ENCODE data around the gene COX17. TPM values are rescaled to one million over a fixed set of nuclear protein-coding genes. Genes with fewer than 3 reads are reported as not detected.

The COX17 gene, protein sequence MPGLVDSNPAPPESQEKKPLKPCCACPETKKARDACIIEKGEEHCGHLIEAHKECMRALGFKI
- 54.4 TPM for total RNA-seq
- long read RNA-seq, transcript COX17-201 (3 exons, 684 nt), result major isoform, 41 of 48 reads
- long read RNA-seq, partial matches to known transcripts, result 1 of 48 reads
- long read RNA-seq, other reads (novel, unspliced or antisense), result 4 of 48 reads

DNA sequence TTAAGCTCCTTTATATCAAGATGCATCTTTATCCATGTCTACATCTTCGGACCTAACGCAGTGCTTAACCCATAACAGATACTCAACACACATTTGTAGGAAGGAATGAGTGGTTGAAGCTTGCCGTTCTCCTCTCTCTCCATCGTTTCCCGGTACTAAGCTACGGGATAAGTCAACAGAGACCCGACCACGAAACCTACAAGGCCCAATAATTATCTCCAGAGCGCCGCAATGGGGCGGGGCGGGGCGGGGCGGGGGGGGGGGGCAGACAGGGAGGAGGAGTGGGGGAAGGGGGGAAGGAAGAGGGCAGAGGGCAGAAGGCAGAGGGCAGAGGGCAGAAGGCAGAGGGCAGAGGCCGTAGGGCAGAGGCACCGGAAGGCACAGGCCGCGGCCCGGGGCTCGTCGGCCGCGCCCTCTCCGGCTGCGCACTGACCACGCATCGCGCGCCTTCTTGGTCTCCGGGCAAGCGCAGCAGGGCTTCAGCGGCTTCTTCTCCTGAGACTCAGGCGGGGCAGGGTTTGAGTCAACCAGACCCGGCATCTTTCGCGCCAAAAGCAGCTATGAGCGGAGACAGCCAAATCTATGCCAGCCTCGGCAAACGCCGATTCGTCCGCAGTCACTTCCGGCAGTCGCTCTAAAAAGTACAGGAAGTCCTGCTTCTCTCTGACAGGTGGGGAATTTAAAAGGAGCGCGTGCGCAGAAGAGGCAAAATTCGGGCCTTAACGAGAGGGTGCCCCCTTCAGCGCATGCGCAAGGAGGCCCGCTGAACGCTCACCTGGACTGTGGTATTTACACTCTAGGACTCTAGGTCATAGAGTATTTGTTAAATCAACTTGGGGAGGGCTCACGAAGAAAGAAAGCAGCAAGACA is at the start of gene COX17:
Gene COX17 (minus strand): TSS at position 636 of the 870 bp plus-strand sequence. CDS start 96 bp downstream, at position 540.
- TF ChIP-seq, protein P1, sequence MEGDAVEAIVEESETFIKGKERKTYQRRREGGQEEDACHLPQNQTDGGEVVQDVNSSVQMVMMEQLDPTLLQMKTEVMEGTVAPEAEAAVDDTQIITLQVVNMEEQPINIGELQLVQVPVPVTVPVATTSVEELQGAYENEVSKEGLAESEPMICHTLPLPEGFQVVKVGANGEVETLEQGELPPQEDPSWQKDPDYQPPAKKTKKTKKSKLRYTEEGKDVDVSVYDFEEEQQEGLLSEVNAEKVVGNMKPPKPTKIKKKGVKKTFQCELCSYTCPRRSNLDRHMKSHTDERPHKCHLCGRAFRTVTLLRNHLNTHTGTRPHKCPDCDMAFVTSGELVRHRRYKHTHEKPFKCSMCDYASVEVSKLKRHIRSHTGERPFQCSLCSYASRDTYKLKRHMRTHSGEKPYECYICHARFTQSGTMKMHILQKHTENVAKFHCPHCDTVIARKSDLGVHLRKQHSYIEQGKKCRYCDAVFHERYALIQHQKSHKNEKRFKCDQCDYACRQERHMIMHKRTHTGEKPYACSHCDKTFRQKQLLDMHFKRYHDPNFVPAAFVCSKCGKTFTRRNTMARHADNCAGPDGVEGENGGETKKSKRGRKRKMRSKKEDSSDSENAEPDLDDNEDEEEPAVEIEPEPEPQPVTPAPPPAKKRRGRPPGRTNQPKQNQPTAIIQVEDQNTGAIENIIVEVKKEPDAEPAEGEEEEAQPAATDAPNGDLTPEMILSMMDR (IDR thresholded peaks at IDR 0.05), result no peak
- intact Hi-C loops (cut with DNase I), result no loop called here
- H3K4me3 ChIP-seq, result peak within 1 kb of the TSS; percentile 65

DNA sequence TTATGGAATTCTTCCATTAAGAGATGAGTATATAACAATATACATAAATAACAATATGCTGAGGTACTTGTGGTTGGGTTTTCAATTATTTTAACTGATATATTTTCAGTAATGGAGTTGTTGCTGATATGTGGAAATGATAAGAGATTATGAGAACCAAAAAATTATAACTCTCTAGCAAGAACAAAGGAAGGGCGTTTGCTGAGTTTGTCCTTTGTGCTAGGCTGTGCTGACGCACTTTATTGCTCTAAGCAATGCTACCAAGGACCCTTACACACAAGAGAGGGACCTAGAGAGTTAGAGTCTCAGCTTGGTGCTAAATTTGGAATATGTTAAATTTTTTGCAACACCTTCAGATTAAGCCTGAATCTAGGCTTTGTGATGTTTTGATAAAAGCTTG is 49.7 kb upstream of the COX17 start:
- peak in 1 of 2 donors; percentile 29 for ATAC-seq
- Histone ChIP-seq H3K27me3 (ENCODE audit: low read depth) (no peaks in the 10 kb centered on the region), H3K4me1 (no peaks in the 10 kb centered on the region), H3K27ac (peak overlapping the region; percentile 18), H3K9me3 (no peaks in the 10 kb centered on the region), H3K36me3 (no peaks in the 10 kb centered on the region), H3K4me3 (no peak overlapping the region)
- no peak for DNase-seq
- intact Hi-C loops (cut with DNase I), result no loop called here
- TF ChIP-seq, protein P1 (IDR thresholded peaks at IDR 0.05), result no peak

More for the DNA sequence above, at the start of gene COX17:
- H3K36me3 ChIP-seq, result peaks cover 32% of the 10 kb centered on the region
- H3K4me1 ChIP-seq, result peaks cover 24% of the 10 kb centered on the region
- H3K27ac ChIP-seq, result peak within 1 kb of the TSS; percentile 93
- peak; percentile 96 to 97 for ATAC-seq
- H3K27me3 ChIP-seq (ENCODE audit: low read depth), result no peaks in the 10 kb centered on the region
- peak; percentile 97 for DNase-seq
- no peaks in the 10 kb centered on the region for H3K9me3 ChIP-seq

DNA sequence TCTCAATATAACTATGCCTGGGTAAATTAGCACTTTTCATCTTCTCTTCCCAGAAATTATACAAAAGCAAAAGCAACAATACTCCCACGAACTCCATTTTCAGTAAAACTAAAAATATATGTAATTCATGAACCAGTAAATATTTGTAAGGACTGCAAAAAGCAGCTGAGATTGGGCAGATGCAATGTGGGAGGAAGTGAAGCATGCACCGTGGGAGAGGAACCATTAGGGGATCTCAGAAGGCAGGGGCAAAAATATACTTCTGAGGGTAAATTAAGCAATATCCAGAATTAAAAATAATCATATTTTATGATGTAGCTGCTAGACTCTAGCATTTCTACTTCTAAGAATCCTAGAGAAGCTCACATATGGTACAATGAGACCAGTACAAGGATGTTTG is 45.8 kb upstream of the COX17 start:
- TF ChIP-seq, protein P1 (IDR thresholded peaks at IDR 0.05), result no peak
- Histone ChIP-seq H3K27me3 (ENCODE audit: low read depth) (no peaks in the 10 kb centered on the region), H3K4me1 (no peaks in the 10 kb centered on the region), H3K36me3 (no peaks in the 10 kb centered on the region), H3K9me3 (no peaks in the 10 kb centered on the region), H3K4me3 (no peak overlapping the region), H3K27ac (no peak overlapping the region)
- intact Hi-C loops (cut with DNase I), result no loop called here
- DNase-seq (no peak), ATAC-seq (no peak)

DNA sequence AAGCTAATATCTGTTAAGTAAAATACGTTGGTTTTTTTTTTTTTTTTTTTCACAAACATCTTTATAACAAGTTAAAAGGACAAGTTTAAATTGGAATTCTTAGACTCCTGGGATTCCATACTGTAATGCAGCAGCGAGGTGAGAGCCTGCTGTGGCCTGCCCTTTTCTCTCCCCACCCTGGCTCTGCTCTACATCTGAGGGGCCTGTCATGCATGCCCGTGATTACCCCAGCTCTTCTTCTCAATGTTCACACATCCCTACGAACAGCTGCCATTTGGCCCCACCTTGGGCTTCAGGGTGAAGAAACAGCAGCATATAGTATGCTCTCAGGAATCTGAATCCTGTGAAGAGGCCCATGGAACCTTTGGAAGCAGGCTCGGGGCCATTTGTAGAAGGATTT is 40.3 kb upstream of the COX17 start:
- no peaks in the 10 kb centered on the region for H3K27me3 ChIP-seq (ENCODE audit: low read depth)
- ATAC-seq (no peak), DNase-seq (no peak)
- H3K9me3 ChIP-seq, result no peaks in the 10 kb centered on the region
- H3K4me3 ChIP-seq, result no peak overlapping the region
- H3K27ac ChIP-seq, result no peak overlapping the region
- no peaks in the 10 kb centered on the region for H3K36me3 ChIP-seq
- intact Hi-C loops (cut with DNase I), result no loop called here
- H3K4me1 ChIP-seq, result no peaks in the 10 kb centered on the region
- TF ChIP-seq, protein P1 (IDR thresholded peaks at IDR 0.05), result no peak

DNA sequence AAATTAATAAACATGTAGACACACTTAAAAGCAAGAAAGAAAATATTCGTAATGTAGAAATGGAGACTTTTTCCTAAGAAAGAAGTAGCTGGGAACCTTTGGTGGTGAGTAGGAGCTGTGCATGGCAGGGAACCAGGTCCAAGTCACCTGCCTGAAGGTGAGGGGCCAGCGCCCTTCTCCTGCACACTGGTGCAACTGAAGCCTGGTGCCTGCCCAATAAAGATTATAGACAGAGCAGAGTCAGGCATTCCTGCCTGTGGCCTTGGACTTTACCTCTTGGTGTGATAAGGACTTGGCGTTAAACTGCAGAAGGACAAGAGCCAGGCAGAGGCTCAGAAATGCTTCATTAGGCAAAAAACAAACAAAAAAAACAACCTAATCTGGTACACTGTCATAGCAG is 39.8 kb upstream of the COX17 start:
- Histone ChIP-seq H3K36me3 (no peaks in the 10 kb centered on the region), H3K4me3 (no peak overlapping the region), H3K27ac (no peak overlapping the region), H3K9me3 (no peaks in the 10 kb centered on the region), H3K4me1 (no peaks in the 10 kb centered on the region), H3K27me3 (ENCODE audit: low read depth) (no peaks in the 10 kb centered on the region)
- ATAC-seq (no peak), DNase-seq (no peak)
- TF ChIP-seq, protein P1 (IDR thresholded peaks at IDR 0.05), result no peak
- intact Hi-C loops (cut with DNase I), result no loop called here

All from lower lobe of right lung (tissue), 2 donors.